ENCODE data around the gene MATN1.

The MATN1 gene

DNA sequence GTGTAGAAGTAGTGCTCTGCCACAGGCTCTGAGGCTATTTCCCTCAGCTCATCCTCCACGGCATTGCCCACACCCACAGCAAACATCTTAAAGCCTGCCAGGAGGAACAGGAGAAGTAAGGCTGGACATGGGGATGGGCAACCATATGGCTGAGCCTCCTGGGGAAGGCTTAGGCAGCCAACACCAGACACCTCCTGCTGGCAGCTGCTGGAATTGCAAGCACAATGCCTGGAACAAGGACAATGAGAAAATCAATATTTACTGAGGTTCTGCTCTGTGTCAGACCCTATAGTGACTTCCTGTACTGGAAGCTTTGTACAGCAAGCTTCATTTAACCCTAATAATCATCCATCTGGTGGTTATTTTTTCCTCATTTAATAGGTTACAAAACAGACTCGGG, 8.2 kb downstream of the MATN1 start:
- DNase-seq, result no peak

DNA sequence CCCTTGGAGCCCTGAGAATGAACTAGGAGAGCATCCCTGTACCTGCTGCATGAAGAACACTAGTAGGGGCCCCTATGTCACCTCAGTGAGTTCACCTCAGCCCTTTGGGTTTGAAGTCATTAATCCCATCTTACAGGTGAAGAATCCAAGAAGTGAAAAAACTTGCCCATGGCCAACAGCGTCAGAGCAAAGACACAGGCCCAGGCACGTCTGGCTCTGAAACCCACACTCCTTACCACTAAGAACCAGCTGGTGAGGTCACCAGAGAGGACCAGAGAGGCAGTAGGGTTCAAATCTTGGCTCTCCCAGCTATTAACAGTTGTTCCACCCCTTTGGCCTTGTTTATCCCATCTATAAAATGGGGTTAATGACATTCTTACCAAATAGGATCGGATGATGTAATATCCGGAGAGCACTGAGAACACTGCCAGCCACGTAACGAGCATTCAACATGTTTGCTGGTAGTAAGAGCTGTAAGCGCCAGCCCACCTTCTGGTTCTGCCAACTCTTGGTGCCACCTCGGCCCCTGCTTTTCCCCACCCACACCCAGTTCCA, 8.8 kb downstream of the MATN1 start:
- no peak for DNase-seq

DNA sequence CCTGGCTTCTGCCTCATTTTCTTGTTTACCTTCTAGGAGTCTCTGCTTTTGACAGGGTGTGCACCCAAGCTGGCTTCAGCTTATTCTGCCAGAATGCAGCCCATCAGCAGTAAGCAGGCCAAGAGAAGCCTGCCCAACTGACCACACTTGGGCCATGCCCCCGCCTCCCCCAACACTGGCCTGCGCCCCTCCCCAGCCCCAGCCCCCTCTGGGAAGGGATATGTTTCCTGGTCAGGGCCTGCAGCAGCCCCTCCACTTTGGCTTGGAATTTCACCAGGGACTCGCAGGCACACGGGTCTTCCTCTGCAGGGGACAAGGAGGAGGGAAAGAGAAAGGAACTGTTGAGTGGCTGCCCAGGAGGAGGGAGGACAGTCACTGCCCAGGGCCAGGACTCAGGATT, 9.4 kb downstream of the MATN1 start:
- no peak for DNase-seq

DNA sequence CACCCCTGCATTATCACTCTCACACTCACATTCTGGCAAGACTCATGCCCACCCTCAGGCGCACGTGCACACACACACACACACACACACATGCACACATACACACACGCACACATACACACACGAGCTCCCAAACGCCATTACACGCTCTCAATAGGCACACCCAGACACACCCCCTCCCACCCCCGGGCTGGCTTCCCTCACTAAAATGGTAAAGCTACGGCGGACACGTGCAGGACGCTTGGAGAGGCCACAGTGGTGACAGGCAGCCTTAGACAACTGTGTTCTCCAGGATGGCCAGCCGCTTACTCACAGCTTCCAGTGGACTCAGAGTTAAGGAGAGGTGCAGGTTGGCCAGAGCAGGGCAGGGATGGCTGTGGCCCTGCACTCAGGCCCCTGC, 10.1 kb downstream of the MATN1 start:
- no peak for DNase-seq

DNA sequence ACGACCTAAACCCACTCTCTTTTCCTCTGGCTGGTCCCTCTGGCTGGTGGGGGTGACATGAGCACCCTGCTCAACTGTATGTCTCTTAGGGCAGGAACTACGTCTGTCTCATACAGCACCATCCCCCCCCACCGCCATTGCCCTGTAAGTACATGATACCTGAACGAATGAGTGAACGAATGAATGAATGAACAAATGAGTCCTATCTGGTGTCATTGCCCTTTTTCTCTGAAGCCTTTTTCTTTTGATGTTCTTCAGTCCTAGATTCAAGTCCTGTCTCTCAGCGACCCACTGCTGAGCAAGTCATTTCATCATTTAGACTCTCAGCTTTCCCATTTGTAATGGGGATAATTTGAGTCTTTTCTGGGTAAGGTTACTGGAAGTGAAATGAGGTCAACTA, 10.8 kb downstream of the MATN1 start:
- no peak for DNase-seq

DNA sequence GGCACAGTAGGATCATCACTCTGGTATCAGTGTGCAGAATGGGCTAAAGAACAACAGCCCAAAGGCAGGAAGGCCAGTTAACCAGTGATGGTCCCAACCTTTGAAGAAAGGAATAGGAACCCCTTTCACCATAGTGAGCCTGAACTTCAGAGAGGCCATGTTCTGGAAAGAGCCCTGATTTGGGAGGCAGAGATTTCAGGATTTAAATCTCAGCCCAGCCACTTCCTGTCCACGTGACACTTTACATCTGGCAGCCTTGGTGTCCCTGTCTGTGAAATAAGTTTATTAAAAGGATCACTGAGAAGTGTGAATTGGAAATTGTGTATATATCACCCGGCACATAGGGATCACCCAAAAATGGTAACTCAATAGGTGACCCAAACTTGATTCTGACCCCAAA, 13.0 kb downstream of the MATN1 start:
- no peak for DNase-seq

DNA sequence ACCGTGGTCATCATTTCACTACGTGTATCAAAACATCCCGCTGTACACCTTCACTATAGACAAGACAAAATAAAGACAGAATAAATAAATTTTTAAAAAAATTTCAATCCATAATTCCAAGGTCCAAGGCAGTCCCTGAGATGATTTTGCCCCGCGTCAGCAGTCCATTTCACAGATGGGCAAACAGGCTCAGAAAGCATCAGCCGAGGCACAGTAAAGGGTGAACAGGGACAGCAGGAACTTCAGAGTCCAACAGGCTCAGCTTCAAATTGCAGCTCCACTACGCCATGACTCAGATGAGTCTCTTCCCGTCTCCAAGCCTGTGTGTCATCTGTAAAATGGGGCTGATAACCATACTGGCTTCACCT, 15.0 kb downstream of the MATN1 start:
- DNase-seq, result no peak

DNA sequence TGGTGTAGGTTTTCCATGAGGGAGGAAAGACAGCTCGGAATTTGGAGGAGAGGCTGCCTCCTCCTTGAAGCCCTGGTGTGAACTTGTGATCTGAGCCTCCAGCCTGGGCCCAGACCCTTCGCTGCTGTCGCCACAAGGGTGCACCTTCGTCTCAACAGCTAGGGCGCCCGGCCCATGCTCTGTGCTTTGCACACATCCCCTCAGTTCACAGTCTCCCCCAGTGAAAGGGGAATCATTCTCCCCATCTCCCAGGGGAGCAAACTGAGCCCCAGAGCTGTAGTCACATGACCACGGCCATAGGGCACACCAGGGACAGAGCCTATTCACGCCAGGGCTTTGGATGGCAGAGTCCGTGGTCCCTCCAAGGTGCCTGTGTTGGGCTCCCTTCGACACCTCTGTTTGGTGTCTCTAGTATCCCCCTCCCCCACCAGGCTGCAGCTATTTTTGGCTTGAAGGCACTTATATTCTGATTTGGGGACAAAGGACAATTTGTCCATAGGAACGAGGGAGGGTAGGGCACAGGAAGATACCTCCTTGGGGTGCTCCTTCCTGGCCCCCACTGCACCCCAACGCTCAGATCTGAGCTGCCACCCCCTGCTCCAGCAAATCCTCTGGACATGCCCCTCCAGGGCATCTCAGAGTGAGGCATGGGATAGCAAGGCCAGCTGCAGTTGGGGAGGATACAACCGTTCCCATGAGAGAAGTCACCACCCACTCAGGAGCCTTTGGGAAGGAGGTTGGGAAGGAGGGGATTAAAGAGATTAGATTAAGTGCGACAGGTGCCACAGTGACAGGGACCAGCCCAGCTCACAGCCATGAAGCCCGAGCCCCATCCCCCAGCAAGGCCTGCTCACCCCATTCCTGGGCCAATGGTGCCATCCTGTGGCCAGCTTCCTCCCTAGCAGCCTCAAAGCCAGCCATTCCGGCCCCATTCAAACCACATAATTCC, 15.7 kb downstream of the MATN1 start:
- DNase-seq, result peak; percentile 74

DNA sequence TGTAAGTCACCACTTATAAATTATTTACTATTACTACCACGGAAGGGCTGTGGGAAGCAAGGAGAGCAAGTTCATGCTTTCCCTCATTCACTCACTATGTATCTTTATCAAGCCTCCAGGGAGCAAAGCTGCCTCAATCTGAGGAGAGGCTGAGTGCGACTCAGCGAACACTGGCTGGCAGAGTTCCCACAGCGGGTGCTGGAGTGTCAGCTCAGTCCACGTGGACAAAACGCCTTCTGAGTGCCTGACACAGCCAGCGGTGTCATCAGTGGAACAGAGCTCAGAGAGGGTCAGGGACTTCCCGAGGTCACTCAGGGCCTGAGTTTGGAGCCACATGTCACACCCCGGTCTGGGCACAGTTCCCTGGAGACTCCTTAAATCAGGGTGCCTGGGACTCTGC, 16.9 kb downstream of the MATN1 start:
- no peak for DNase-seq

DNA sequence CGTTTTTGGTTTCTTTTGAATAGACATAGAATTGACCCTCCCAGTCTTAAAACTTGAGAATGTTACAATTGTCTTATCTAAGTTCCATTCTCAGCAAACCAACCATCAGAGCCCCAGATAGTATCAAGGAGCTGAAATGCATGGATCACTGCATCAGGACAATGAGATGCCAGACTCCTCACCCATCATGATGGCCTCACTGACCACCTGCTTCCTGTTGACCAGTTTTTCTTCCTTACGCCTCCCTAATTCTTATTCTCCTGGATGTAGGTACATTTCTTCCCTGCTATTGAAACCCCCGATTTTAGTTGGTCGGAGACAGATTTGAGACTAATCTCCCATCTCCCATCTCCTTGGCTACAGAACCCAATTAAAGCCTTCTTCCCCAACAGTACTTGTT, 17.7 kb downstream of the MATN1 start:
- DNase-seq, result no peak

DNA sequence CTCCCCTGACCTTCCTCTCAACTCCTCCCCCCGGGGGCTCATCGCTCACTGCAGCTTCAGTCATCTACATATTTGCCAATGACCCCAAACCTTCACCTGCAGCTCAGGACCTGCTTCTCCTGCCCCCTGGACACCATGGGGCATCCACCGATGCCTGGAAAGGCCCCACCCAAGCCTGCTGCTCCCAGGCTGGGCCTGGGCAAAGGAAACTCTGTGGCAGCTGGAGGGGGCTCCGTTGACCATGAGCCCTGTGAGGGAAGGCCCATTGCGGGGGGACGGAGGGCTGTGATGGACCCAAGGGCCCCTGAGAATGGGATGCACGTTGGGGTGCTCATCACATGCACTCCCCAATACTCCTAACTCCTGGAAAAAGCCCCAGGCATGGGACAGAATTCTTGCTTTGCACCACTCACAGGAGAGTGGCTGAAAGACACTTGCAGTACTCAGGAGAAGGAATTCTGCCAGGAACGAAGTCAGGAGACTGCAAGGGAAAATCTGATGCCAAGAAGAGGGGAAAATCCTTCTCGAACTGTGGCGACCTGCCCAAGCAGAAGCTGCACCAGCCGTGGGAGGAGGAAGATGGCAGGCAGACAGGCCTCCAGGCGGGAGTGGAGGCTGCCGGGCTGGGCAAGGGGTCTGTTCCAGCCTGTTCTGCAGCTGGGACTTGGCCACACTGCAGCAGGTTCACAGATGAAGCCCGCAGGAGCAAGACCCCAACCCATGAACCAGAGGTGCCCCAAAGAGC, 18.4 kb downstream of the MATN1 start:
- no peak for DNase-seq

DNA sequence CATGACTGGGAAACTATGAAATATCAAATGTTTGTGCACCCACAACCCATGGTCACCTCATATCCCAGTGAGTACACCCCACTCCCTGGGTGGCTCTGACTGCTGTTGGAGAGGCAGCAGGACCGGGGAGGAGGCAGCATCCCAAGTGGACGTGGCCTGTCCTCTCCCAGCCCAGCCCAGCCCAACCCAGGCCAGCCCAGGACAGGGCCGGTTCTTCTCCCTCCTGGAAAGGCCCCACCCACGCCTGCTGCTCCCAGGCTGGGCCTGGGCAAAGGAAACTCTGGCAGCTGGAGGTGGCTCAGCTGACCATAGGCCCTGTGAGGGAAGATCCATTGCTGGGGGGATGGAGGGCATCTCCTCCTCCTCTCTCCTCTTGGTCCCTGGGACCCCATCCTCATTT, 19.1 kb downstream of the MATN1 start:
- no peak for DNase-seq

DNA sequence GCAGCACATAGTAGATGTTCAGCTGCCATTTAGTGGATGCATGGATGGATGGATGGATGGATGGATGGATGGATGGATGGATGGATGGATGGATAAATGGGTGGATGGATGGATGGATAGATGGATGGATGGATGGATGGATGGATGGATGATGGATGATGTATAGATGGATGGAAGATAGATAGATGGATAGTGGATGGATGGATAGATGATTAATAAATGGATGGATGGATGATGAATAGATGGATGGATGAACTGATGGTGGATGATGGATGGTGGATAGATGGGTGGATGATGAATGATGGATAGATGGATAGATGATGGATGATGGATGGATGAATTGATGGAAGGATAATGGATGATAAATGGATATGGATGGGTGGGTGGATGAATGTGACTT, 20.6 kb downstream of the MATN1 start:
- no peak for DNase-seq

DNA sequence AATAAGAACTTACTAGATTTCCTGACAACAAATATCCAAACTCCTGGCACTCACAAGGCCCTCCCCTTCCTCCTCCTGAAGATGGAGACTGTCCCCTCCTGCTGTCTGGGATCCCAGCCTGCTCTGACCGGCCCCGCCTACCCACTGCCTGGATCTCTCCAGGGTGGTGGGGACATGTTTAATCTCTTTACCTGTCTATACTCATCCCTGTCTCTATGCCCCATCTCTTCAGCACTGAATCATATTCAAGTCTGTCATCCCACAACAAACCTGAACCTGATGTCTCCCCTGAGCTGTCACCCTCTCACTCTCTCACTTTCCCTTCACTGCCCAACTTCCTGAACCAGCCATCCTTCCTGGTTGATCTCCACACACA, 22.1 kb downstream of the MATN1 start:
- DNase-seq, result no peak

DNA sequence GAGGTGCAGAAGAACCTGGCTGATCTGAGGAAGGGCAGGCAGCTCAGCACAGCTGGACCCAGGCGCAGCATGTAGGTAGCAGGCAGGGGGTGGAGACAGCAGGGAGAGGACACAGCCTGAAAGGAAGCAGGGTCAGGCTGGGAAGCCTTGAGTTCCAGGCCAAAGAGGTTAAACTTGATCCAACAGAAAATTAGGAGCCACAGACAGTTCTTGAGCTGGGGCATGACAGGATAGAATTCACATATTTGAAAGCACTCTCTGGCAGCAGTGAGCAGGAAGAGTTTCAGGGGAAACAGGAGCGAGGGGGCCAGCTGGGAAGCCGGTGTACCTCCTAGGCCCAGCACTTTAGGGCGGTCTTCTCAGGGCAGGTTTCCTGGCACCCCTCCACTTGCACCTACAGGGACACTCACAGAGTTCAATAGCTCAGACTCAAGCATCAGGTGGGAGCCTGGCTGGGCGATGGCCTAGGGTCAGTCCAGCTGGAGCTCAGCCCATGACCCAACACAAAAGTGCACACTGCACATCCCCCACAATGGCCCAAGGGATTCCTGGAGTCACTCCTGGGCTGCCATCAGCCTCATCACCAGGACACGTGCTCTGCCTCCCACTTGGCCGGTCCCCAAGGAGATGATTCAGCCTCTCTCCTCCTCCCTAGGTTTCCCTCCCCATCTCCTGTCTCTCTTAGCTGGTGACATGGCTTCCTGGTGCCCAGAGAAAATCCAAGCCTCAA, 22.7 kb downstream of the MATN1 start:
- DNase-seq, result no peak

DNA sequence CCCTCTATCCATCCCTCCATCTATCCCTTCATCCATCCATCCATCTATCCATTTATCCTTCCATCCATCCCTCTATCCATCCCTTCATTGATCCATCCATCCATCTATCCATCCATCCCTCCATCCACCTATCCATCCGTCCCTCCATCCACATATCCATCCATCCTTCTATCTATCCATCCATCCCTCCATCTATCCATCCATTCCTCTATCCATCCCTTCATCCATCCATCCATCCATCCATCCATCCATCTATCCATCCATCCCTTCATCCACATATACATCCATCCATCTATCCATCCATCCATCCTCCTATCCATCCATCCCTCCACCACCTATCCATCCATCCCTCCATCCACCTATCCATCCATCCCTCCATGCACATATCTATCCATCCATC, 23.6 kb downstream of the MATN1 start:
- no peak for DNase-seq

DNA sequence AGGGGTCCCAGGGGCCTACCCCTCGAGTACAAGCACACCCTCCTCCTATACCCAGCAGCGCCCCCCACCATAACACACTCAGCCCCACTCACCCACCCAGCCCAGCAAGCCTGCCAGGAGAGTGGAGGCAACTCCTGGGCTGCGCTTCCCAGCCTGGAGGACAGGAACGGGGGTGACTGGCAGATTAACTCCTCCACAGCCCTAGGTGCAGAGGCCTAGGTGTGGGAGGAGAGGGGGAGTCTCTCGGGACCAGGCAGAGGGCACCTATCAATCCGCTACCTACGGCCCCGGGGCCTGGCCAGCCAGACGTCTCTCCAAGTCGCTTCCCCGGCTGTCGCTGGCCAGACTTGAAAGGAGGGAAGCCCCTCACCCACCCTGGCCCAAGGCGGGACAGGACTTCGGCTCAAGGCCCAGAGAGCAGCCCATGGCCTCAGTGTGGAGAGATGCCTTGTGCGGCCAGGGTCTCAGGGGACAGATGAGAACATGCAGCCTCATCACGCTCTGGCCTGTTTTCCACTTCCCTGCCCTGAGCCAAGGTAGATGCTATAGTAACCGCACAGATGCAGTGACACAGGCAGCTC, 24.9 kb downstream of the MATN1 start:
- no peak for DNase-seq

DNA sequence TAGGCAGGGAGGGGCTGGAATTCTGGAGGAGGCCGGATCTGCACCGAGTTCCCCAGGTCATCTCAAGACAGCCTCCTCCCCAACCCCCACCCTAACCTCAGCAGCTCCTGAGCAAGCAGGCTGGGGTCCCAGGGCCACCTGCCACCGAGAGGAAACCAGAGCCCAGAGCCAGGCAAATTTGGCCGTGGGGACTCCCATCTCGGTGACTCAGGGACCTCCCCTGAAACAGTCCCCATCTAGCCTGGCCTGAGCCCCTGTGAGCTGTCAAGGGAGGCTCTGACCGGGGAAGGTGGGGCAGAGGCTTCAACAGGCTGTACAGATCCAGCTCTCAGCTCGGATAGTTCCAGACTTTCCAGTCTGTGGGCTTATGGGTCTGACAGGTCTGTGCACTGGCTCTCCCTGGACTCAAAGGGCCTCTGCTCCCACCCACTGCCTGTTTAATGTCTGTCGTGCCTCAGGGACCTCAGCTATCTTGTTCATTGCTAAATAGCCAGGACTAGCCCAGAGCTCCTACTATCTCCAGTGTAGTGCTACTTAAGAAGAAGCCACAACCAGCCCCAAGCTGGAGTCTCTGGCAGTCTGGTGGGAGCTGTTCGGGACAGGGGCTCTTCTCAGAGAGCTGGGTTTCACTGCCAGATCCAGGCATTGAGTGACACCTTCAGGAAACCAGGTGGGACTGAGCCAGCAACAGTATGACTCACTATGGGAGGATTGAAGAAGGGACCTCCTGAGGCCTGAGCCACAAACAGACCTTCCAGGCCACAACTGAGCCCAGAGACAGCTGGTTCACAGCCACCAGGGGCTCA, 25.6 kb downstream of the MATN1 start:
- no peak for DNase-seq

DNA sequence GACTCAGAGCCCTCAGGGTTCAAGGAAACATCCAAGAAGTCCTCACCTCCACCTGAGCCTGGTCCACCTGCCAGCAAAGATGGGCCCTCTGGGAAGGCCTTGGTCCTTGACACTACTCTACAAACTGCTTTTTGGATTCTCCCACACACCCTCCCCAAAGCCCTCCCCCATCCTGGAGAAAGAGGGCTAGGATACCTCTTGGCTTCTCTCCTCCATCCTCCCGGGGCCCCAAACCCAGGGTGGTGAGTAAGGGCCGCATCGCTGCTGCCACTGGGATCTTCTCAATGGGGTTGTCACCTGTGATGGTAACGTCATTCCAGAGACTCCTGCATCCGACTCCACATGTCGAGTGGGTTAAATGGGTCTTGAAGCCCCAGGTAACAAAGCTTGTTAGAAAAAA, 26.6 kb downstream of the MATN1 start:
- DNase-seq, result no peak

DNA sequence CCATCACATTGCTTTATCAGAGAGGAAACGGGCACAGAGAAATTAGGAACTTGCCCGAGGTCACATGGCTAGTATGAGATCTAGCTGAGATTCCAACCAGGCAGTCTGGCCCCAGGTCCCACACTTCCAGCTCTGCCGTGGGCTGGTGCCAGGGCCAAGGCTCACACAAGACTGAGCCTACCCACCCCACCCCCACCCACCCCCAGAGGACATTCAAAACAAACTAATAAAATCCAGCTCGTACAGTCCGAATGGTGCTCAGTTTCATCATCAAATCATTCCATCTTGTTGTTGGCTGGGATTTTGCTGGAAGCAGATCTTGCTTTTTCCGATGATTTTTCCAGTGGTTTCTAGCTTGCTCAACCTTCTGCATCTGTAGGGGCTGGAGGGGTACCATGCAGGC, 27.9 kb downstream of the MATN1 start:
- no peak for DNase-seq

DNA sequence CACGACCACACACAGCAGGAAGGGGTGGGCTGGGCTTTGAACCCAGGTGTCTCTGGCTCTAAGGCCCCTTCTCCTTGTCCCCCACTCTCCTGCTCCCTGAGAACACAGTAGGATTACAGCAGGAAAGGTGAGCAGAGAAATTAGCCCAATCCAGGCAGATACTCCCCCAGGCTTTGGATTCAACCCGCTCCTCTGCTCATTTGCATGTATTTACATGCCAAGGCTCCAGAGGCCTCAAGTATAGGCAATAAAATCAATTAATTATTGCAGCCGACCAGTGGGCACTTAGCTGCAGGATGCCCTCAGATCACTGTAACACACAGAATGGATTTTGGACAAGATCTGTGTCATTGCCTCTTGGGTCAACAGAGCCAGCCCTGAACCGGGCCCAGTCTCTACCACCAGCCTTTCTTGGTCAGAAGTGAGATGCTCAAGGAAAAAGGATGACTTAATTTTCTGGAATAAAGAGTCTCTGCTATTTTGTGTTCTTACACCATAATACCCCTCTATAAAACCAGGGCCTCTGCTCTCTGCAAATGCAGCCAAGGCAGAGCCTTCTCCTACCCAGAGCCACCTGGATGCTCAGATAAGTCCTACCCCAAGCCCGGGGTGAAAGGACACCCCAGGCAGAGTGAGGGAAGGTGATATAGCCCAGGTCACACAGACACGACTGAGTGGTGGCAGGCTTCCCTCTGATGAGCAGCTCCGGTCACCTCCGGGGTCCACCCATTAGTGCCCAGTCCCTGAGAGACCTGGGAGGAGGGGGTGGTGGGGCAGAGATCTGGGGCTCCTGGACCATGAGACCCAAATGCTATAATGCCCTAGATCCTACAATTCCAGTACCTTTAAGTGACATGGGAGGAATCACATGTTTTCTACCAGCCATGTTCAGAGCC, 28.9 kb downstream of the MATN1 start:
- no peak for DNase-seq

Measured in CD4-positive, alpha-beta T cell treated with Interleukin-17A for 4 hours (primary cell).